Measurements from ENCODE around the gene MMRN2.
A peak's percentile ranks its signal among the peaks of the same experiment; 100 is the strongest.

The MMRN2 gene

DNA sequence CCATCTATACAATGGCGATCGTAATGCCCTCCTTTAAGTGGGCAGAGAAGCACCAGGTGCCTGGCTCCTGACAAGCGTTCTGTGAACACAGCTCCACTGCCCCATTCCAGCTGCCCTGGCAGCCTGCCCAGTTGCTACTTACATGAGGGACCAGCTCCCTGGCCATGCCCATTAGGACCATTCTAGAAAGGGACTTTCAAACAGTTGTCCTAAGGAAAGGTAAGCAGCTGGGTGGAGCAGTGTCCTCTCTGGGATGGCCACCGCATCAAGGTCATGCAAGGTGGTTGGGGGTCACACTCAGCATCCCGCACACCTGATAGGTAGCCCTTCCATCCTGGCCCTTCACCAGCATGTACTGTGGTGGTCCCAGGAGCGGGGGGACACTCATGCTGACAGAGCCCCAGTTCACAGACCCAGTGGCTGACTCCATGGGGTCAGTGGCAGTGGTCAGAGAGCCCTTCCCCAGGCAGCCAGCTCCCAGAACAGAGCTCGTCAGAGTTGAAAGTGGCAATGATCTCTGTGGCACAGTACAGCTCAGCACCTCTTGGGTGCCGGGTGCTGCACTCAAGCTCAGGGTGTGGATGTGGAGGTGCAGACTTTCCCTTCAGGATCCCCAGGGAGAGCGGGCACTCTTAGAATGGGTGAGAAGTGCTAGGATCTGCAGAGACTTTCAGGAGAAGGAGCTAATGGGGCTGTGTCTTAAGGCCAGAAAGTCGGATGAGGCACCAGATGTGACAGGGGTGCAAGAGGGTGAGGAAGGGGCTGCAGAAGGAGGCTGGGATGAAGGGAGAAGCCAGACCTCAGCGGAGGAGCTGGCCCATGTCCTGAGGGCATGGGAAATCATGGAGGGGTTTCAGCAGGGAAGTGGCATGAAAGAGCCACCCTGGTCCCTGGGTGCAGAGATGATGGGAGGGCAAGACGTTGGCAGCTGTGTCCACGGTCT lies 10.9 kb downstream of the MMRN2 start:
- TF ChIP-seq EGR1 (IDR thresholded peaks at IDR 0.05) (no peak), CEBPB (IDR thresholded peaks at IDR 0.05) (no peak), EP300 (IDR thresholded peaks at IDR 0.05; ENCODE audit: borderline replicate concordance) (no peak), NFIC (IDR thresholded peaks at IDR 0.05) (no peak), CREB1 (IDR thresholded peaks at IDR 0.05; ENCODE audit: low read depth) (no peak), ZBTB7A (IDR thresholded peaks at IDR 0.05; ENCODE audit: low read depth) (no peak), TEAD4 (IDR thresholded peaks at IDR 0.05) (no peak), YY1 (IDR thresholded peaks at IDR 0.05; ENCODE audit: low read depth) (no peak), TCF12 (IDR thresholded peaks at IDR 0.05; ENCODE audit: low read depth) (no peak), FOXM1 (IDR thresholded peaks at IDR 0.05; ENCODE audit: borderline replicate concordance, low read depth) (no peak), TAF1 (IDR thresholded peaks at IDR 0.05; ENCODE audit: low read depth) (no peak), RAD21 (IDR thresholded peaks at IDR 0.05; ENCODE audit: low read depth) (no peak)
- TF ChIP-seq, protein P1, sequence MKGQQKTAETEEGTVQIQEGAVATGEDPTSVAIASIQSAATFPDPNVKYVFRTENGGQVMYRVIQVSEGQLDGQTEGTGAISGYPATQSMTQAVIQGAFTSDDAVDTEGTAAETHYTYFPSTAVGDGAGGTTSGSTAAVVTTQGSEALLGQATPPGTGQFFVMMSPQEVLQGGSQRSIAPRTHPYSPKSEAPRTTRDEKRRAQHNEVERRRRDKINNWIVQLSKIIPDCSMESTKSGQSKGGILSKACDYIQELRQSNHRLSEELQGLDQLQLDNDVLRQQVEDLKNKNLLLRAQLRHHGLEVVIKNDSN (IDR thresholded peaks at IDR 0.05): no peak
- TF ChIP-seq, protein P2, sequence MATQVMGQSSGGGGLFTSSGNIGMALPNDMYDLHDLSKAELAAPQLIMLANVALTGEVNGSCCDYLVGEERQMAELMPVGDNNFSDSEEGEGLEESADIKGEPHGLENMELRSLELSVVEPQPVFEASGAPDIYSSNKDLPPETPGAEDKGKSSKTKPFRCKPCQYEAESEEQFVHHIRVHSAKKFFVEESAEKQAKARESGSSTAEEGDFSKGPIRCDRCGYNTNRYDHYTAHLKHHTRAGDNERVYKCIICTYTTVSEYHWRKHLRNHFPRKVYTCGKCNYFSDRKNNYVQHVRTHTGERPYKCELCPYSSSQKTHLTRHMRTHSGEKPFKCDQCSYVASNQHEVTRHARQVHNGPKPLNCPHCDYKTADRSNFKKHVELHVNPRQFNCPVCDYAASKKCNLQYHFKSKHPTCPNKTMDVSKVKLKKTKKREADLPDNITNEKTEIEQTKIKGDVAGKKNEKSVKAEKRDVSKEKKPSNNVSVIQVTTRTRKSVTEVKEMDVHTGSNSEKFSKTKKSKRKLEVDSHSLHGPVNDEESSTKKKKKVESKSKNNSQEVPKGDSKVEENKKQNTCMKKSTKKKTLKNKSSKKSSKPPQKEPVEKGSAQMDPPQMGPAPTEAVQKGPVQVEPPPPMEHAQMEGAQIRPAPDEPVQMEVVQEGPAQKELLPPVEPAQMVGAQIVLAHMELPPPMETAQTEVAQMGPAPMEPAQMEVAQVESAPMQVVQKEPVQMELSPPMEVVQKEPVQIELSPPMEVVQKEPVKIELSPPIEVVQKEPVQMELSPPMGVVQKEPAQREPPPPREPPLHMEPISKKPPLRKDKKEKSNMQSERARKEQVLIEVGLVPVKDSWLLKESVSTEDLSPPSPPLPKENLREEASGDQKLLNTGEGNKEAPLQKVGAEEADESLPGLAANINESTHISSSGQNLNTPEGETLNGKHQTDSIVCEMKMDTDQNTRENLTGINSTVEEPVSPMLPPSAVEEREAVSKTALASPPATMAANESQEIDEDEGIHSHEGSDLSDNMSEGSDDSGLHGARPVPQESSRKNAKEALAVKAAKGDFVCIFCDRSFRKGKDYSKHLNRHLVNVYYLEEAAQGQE (IDR thresholded peaks at IDR 0.05; ENCODE audit: low read depth): no peak
- TF ChIP-seq, protein P3, sequence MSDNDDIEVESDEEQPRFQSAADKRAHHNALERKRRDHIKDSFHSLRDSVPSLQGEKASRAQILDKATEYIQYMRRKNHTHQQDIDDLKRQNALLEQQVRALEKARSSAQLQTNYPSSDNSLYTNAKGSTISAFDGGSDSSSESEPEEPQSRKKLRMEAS (IDR thresholded peaks at IDR 0.05): no peak

DNA sequence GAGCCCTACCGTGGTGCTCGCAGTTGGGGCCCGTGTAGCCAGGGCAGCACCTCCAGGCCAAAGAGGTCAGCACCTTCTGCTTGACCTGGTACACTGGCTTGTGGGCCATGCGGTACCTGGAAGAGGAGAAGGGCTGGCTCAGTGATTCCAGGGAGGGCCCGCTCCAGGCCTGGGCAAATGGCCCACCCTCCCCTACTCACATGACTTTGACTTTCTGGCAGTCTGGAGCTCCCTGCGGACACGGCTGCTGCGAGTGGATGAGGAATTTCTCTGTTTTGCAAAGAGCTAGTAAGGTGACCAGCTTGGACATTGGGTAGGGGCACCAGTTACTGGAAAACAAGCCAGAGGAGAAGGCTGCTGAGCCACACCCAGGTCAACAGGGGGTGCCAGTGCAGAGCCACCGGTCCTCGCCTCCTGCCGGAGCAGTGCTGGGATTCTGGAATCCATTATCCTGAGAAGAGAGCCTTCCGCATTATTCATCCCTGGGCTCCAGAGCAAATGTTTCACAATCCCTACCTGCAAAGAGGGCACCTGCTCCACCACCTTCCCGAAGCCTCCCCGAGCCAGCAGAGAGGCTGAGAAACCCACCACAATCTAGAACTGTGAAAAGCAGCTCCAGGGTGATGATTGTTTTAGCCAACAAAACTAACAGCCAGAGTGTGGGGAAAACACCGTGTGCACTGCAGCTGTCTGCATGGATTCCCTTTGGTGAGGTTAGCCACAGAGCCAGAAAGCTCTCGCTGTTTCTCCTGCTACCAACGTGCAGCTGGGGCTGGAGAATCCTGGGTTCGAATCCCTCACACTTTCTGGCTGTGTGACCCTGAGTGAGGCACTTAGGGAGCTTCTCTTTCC lies 11.8 kb downstream of the MMRN2 start:
- TF ChIP-seq, protein P3 (IDR thresholded peaks at IDR 0.05): no peak
- TF ChIP-seq TAF1 (IDR thresholded peaks at IDR 0.05; ENCODE audit: low read depth) (no peak), TEAD4 (IDR thresholded peaks at IDR 0.05) (no peak), RAD21 (IDR thresholded peaks at IDR 0.05; ENCODE audit: low read depth) (peak; percentile 55; the same call in 1 of the 2 replicates), ZBTB7A (IDR thresholded peaks at IDR 0.05; ENCODE audit: low read depth) (no peak), CREB1 (IDR thresholded peaks at IDR 0.05; ENCODE audit: low read depth) (no peak), EP300 (IDR thresholded peaks at IDR 0.05; ENCODE audit: borderline replicate concordance) (no peak), EGR1 (IDR thresholded peaks at IDR 0.05) (no peak), NFIC (IDR thresholded peaks at IDR 0.05) (no peak)

DNA sequence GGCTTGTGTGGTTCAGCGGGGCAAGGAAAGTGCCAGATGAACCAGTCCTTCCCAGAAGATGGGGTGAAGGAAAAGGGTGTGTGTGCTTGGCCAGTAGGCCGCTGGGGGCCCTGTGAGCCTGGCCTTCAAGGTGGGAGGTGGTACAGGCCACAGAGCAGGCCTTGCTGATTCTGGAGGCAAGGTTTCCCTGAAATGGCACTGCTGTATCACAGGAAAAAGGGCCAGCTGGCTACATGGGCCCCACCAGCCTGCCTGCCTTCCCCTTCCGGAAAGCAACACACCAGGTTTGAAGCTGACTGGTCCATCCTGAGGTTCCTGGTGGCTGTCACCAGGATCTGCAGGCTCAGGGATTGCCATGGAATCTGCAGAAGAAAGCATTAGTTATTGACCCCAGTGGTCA lies 12.5 kb downstream of the MMRN2 start:
- TF ChIP-seq, protein P2 (IDR thresholded peaks at IDR 0.05; ENCODE audit: low read depth): no peak
- TF ChIP-seq EP300 (IDR thresholded peaks at IDR 0.05; ENCODE audit: borderline replicate concordance) (no peak), CREB1 (IDR thresholded peaks at IDR 0.05; ENCODE audit: low read depth) (no peak), ZBTB7A (IDR thresholded peaks at IDR 0.05; ENCODE audit: low read depth) (no peak), CEBPB (IDR thresholded peaks at IDR 0.05) (no peak)

DNA sequence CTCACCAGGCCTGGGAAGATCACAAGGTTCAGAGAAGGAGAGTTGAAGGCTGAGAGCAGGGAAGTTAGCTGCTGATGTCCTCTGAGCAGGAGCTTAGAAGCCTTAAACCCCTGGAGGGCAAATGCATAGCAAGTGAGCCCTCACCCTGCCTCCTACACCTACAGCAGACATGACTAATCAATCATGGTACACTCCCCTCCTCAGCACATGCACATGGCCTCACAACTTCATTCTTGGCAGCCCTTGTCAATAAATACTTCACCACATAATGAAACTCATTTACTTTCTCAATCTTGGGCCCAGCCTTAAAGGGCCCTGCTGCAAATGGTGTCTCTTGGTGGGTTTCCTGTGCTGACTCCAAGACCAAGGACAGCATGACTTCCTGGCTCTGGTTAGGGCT lies 12.9 kb downstream of the MMRN2 start:
- TF ChIP-seq, protein P2 (IDR thresholded peaks at IDR 0.05; ENCODE audit: low read depth): no peak
- no peak for TF ChIP-seq NFIC (IDR thresholded peaks at IDR 0.05)
- TF ChIP-seq, protein P1 (IDR thresholded peaks at IDR 0.05): no peak
- TF ChIP-seq CEBPB (IDR thresholded peaks at IDR 0.05): no peak
- no peak for TF ChIP-seq EP300 (IDR thresholded peaks at IDR 0.05; ENCODE audit: borderline replicate concordance)

Data from Ishikawa (cell line).